K562 (cell line): ENCODE results near the gene PARD3B. TPM values are rescaled to one million over a fixed set of nuclear protein-coding genes. Genes with fewer than 3 reads are reported as not detected.

Experiments
- ATAC-seq: fragments of 200-7000 bp; cut with Tn5 transposase; 3 replicates; pipeline ENCODE4 v1.9.1; 2020; ENCODE audit warnings: moderate library complexity
- BruUV-seq: library from RNA; stranded (reverse); fragments of 400-500 nt; replicated peaks from 2 replicates; lab custom pipeline; 2021; lab: Mats Ljungman, UMichigan
- CTCF ChIA-PET: fragments of 300-600 bp; formaldehyde crosslinking; extraction: SDS; loops from one replicate; lab custom pipeline; 2021; ENCODE audit warnings: low intra/inter-chr PET ratio; lab: Yijun Ruan, JAX
- POLR2A ChIA-PET: fragments of 300-600, 350-650 bp; sonication (Branson Sonifier 250); formaldehyde crosslinking; extraction: SDS; loops from one replicate; lab custom pipeline; 2021; ENCODE audit warnings: antibody characterized with exemption, inconsistent platforms; lab: Yijun Ruan, JAX
- DNase-seq, 4 experiments: peaks; one replicate each; pipeline versions ENCODE4 v3.0.0 to v3.0.0-alpha.2; 2011 to 2018; ENCODE audit warnings: low spot score in 3 of 4, mixed read lengths in 3 of 4; ENCODE audit errors: extremely low read depth in 1 of 4
- FAIRE-seq: peaks from 2 replicates; lab custom pipeline; 2011; peaks lifted over from hg19 to GRCh38; lab: Jason Lieb, UNC
- H2AFZ ChIP-seq: 2 replicates; pipeline ENCODE4 v1.6.0; 2011; ENCODE audit warnings: low read depth, low read length, control low read depth, inconsistent platforms
- H3K27ac ChIP-seq: fragments of 200-600 bp; 3 replicates; pipeline ENCODE4 v1.8.0; 2011; ENCODE audit warnings: low read depth, mild to moderate bottlenecking, control low read depth, inconsistent platforms, low read length, moderate library complexity, mixed read lengths; ENCODE audit errors: extremely low read depth
- H3K27me3 ChIP-seq, 2 experiments: fragments of 300-600 bp in 1 of 2; 2 replicates in 1 of 2; 3 replicates in 1 of 2; pipeline versions ENCODE4 v1.6.0 to v1.8.0; 2011; ENCODE audit warnings: inconsistent platforms in 2 of 2, low read length in 2 of 2, mild to moderate bottlenecking in 1 of 2, mixed read lengths in 1 of 2, moderate library complexity in 1 of 2; ENCODE audit not compliant: control insufficient read depth in 2 of 2, insufficient read depth in 2 of 2
- H3K36me3 ChIP-seq: fragments of 300-600 bp; 3 replicates; pipeline ENCODE4 v1.8.0; 2011; ENCODE audit warnings: mild to moderate bottlenecking, low read length, inconsistent platforms; ENCODE audit not compliant: control insufficient read depth, insufficient read depth
- H3K4me1 ChIP-seq, 2 experiments: fragments of 200-600 bp in 1 of 2; replicated peaks in 1 of 2; 2 replicates in 1 of 2; 3 replicates in 1 of 2; pipeline versions ENCODE4 v1.5.1 to v1.8.0; 2011; ENCODE audit warnings: inconsistent platforms in 2 of 2, low read length in 2 of 2, mild to moderate bottlenecking in 1 of 2, mixed read lengths in 1 of 2, moderate library complexity in 1 of 2; ENCODE audit not compliant: control insufficient read depth in 2 of 2, insufficient read depth in 2 of 2
- H3K4me2 ChIP-seq: 2 replicates; pipeline ENCODE4 v1.6.1; 2011; ENCODE audit warnings: low read length, control low read depth, inconsistent platforms, mixed read lengths; ENCODE audit not compliant: insufficient read depth
- H3K4me3 ChIP-seq: fragments of 200-600 bp; sonication (generic), shearing (Covaris generic); 2 replicates; pipeline ENCODE4 v1.5.1; 2016; ENCODE audit warnings: control low read depth, inconsistent platforms
- H3K79me2 ChIP-seq: fragments of 200-600 bp; 3 replicates; pipeline ENCODE4 v1.8.0; 2011; ENCODE audit warnings: low read length, inconsistent platforms; ENCODE audit not compliant: control insufficient read depth, insufficient read depth
- H3K9ac ChIP-seq, 2 experiments: 2 replicates each; pipeline versions ENCODE4 v1.6.0 to v1.6.1; 2011; ENCODE audit warnings: low read depth in 2 of 2, low read length in 2 of 2, control low read depth in 1 of 2, inconsistent platforms in 1 of 2, mild to moderate bottlenecking in 1 of 2, mixed read lengths in 1 of 2; ENCODE audit not compliant: insufficient read depth in 1 of 2
- H3K9me1 ChIP-seq: one replicate; pipeline ENCODE4 v1.6.0; 2011; ENCODE audit warnings: inconsistent platforms, mild to moderate bottlenecking, low read length, moderate library complexity; ENCODE audit not compliant: control insufficient read depth, insufficient read depth
- H3K9me3 ChIP-seq: replicated peaks from 2 replicates; pipeline ENCODE4 v1.5.1; 2011; ENCODE audit warnings: low read depth, low read length, inconsistent platforms; ENCODE audit not compliant: control insufficient read depth, insufficient read depth
- H4K20me1 ChIP-seq: replicated peaks from 2 replicates; pipeline ENCODE4 v1.6.1; 2011; ENCODE audit warnings: low read length, inconsistent platforms, mixed read lengths; ENCODE audit not compliant: control insufficient read depth, insufficient read depth
- EWSR1 ChIP-seq: fragments of 450-650 bp; IDR thresholded peaks from 2 replicates; pipeline ENCODE4 v1.6.1; 2018; ENCODE audit warnings: borderline replicate concordance, mild to moderate bottlenecking, low read depth, moderate library complexity; ENCODE audit not compliant: partially characterized antibody
- FOXM1 ChIP-seq, 2 experiments: fragments of 450-650 bp in 1 of 2; sonication (generic) in 1 of 2; formaldehyde crosslinking in 1 of 2; IDR thresholded peaks; 2 replicates each; pipeline versions ENCODE4 v1.6.1 to v1.9.0; 2017 to 2022; ENCODE audit warnings: low read depth in 2 of 2, mild to moderate bottlenecking in 2 of 2, missing genetic modification reagents in 1 of 2, moderate library complexity in 1 of 2
- HMBOX1 ChIP-seq: sonication (generic); IDR thresholded peaks from 2 replicates; pipeline ENCODE4 v1.6.1; 2016
- MLX ChIP-seq, 2 experiments: fragments of 450-650 bp in 1 of 2; sonication (generic) in 1 of 2; formaldehyde crosslinking; conservative IDR thresholded peaks; 2 replicates each; pipeline versions ENCODE4 v1.4.0 to v1.8.1; 2020 to 2022; ENCODE audit warnings: mild to moderate bottlenecking in 1 of 2, missing genetic modification reagents in 1 of 2
- NCOR1 ChIP-seq: fragments of 450-650 bp; IDR thresholded peaks from 2 replicates; pipeline ENCODE4 v1.6.1; 2016; ENCODE audit warnings: mild to moderate bottlenecking, moderate library complexity
- RUNX1 ChIP-seq: sonication (generic); IDR thresholded peaks from 2 replicates; pipeline ENCODE4 v1.6.1; 2016; ENCODE audit warnings: antibody characterized with exemption, low read depth
- TAL1 ChIP-seq: fragments of 450-650 bp; IDR thresholded peaks from 2 replicates; pipeline ENCODE4 v1.6.1; 2016; ENCODE audit warnings: mild to moderate bottlenecking
- TCF7 ChIP-seq: sonication (generic); IDR thresholded peaks from 2 replicates; pipeline ENCODE4 v1.6.1; 2016; ENCODE audit warnings: antibody characterized with exemption, borderline replicate concordance
- THAP12 ChIP-seq: fragments of 250-450 bp; sonication (Bioruptor Pico); IDR thresholded peaks from 2 replicates; pipeline ENCODE4 v1.9.0; 2021; ENCODE audit warnings: mild to moderate bottlenecking, inconsistent platforms
- ZBTB34 ChIP-seq: fragments of 250-450 bp; sonication (Bioruptor Pico); IDR thresholded peaks from 2 replicates; pipeline ENCODE4 v1.8.0; 2021; ENCODE audit warnings: mild to moderate bottlenecking, moderate library complexity
- ZSCAN29 ChIP-seq: fragments of 450-650 bp; IDR thresholded peaks from 2 replicates; pipeline ENCODE4 v1.6.1; 2017
- WGBS: fragments of 100-300 bp; shearing (Covaris generic); methylation state at CpG from one replicate; pipeline ENCODE4 v1.1.6; 2016; ENCODE audit warnings: low coverage, mixed read lengths; ENCODE audit not compliant: insufficient coverage; ENCODE audit errors: missing lambda C conversion rate; 5-methylcytosine and 5-hydroxymethylcytosine counted together
- in situ Hi-C: fragments of 300-500 bp; cut with MboI; formaldehyde crosslinking; loops from 4 replicates; pipeline ENCODE4 v1.15.0; 2018; ENCODE audit warnings: inconsistent platforms, mixed read lengths
- intact Hi-C: fragments of 100-400 bp; cut with micrococcal nuclease; formaldehyde crosslinking; loops from 2 replicates; pipeline ENCODE4 v1.14.2; 2022
- polyA plus RNA-seq, 8 experiments: library from polyadenylated mRNA; depleted of rRNA in 4 of 8; stranded (reverse) in 5 of 8; unstranded in 3 of 8; fragments of >200 nt; fragmentation: Nextera tagmentation in 2 of 8; fragmentation: Illumina TruSeq in 1 of 8; extraction: Ambion mirVana in 2 of 8; extraction: Trizol in 1 of 8; gene quantifications; 2 replicates each; pipeline versions ENCODE4 v1.2.1 to v1.2.3, GENCODE V29; 2011 to 2014; ENCODE audit warnings: inconsistent platforms in 1 of 8, missing spikeins in 1 of 8
- total RNA-seq, 7 experiments: library from RNA; depleted of rRNA in 6 of 7; stranded (reverse); fragments of >200 nt in 6 of 7; fragmentation: Illumina TruSeq in 2 of 7; extraction: Trizol in 2 of 7; gene quantifications; 2 replicates each; pipeline versions ENCODE4 v1.2.1 to v1.2.3, GENCODE V29; 2011 to 2021; ENCODE audit warnings: low replicate concordance in 1 of 7

PARD3B gene
- total and polyA plus RNA-seq, 9 of the 15 experiments (the other 6 are each of a cell fraction or from before 2014, with no cell fraction given) = 0.15 to 3.0 (median 1.1) TPM

- H4K20me1 ChIP-seq = no peaks in the 10 kb centered on the region
- no TSS peak for BruUV-seq
- in situ Hi-C loops = no loop called here
- 0% methylated on average over 1 of the region's 1 CpG for WGBS
- H3K27ac ChIP-seq = no peak overlapping the region
- ATAC-seq (no peak), FAIRE-seq (no peak), DNase-seq (no peak)
- no peak overlapping the region for H3K4me2 ChIP-seq
- TF ChIP-seq ZBTB34 (CRISPR knock-in tag) (no peak), ZSCAN29 (no peak)
- no peak overlapping the region for H3K4me3 ChIP-seq
- H3K36me3 ChIP-seq = no peaks in the 10 kb centered on the region
- no peaks in the 10 kb centered on the region for H3K9me1 ChIP-seq
- H3K9ac ChIP-seq = no peak overlapping the region
- no peaks in the 10 kb centered on the region for H3K27me3 ChIP-seq
- H3K4me1 ChIP-seq = no peaks in the 10 kb centered on the region
- no peak overlapping the region for H2AFZ ChIP-seq
- no peaks in the 10 kb centered on the region for H3K79me2 ChIP-seq
- ChIA-PET POLR2A (interaction anchor here (0.5 kb wide), 1 partner anchor 658 kb away, joined by 3 read pairs; no protein-coding TSS in a partner anchor), CTCF (no interaction called here)
- H3K9me3 ChIP-seq = no peaks in the 10 kb centered on the region
- intact Hi-C loops = no loop called here
Observed at GRCh38 chr2:205456682-205457081, 911.4 kb downstream of the PARD3B start.

GRCh38 chr2:205460217-205460616, 914.9 kb downstream of the PARD3B start:
- Histone ChIP-seq H3K27me3 (no peaks in the 10 kb centered on the region), H3K36me3 (no peaks in the 10 kb centered on the region), H3K4me1 (no peaks in the 10 kb centered on the region), H3K4me3 (no peak overlapping the region), H3K79me2 (no peaks in the 10 kb centered on the region), H3K9me1 (no peaks in the 10 kb centered on the region), H4K20me1 (no peaks in the 10 kb centered on the region), H3K9ac (no peak overlapping the region), H2AFZ (no peak overlapping the region), H3K4me2 (no peak overlapping the region), H3K27ac (no peak overlapping the region), H3K9me3 (no peaks in the 10 kb centered on the region)
- FAIRE-seq (no peak), ATAC-seq (no peak), DNase-seq (no peak)
- WGBS = 0% methylated on average over 1 of the region's 1 CpG
- POLR2A ChIA-PET = no interaction called here
- no TSS peak for BruUV-seq
- in situ Hi-C loops (no loop called here), intact Hi-C loops (no loop called here)
- CTCF ChIA-PET = no interaction called here
- TF ChIP-seq NCOR1 (no peak), EWSR1 (no peak), THAP12 (CRISPR knock-in tag) (no peak), TCF7 (no peak), MLX (CRISPR knock-in tag; conservative IDR thresholded peaks at IDR 0.05) (no peak), RUNX1 (no peak), TAL1 (no peak), FOXM1 (IDR thresholded peaks at IDR 0.05; ENCODE audit: low read depth) (no peak), FOXM1 (CRISPR knock-in tag; IDR thresholded peaks at IDR 0.05; ENCODE audit: low read depth) (no peak), HMBOX1 (no peak)
